Natural killer cell (primary cell): ENCODE data around the gene RBM22. TPM values are rescaled to one million over a fixed set of nuclear protein-coding genes. Genes with fewer than 3 reads are reported as not detected.

Experiments used
- ATAC-seq, 3 donors: fragments of 150-1000 bp in 2 of 3; fragments of 200-7000 bp in 1 of 3; cut with Tn5 transposase; 1 replicate in 1 of 3; 2 replicates in 2 of 3; pipeline ENCODE4 v1.10.0; 2021; ENCODE audit warnings: mild to moderate bottlenecking in 2 of 3, moderate library complexity in 2 of 3
- DNase-seq, 2 donors: peaks; one replicate each; pipeline versions ENCODE4 v3.0.0 to v3.0.0-alpha.2; 2013 to 2021; ENCODE audit warnings: mixed read lengths in 1 of 2
- H3K27ac ChIP-seq: one replicate; pipeline ENCODE4 v1.5.1; 2013; ENCODE audit warnings: mild to moderate bottlenecking, low read length
- H3K27me3 ChIP-seq: one replicate; pipeline ENCODE4 v1.6.1; 2013; ENCODE audit warnings: low read length; ENCODE audit not compliant: control insufficient read depth, insufficient read depth
- H3K36me3 ChIP-seq: one replicate; pipeline ENCODE4 v1.6.1; 2013; ENCODE audit warnings: low read length; ENCODE audit not compliant: control insufficient read depth, insufficient read depth
- H3K4me1 ChIP-seq: one replicate; pipeline ENCODE4 v1.6.1; 2013; ENCODE audit warnings: low read length; ENCODE audit not compliant: control insufficient read depth, insufficient read depth
- H3K4me3 ChIP-seq: one replicate; pipeline ENCODE4 v1.5.1; 2013; ENCODE audit warnings: low read length
- H3K9me3 ChIP-seq: one replicate; pipeline ENCODE4 v1.6.1; 2013; ENCODE audit warnings: low read length; ENCODE audit not compliant: control insufficient read depth, insufficient read depth
- H3K27ac Mint-ChIP-seq, 2 donors: one replicate each; pipeline ENCODE4 v1.8.0; 2022; ENCODE audit warnings: mild to moderate bottlenecking in 2 of 2, mixed read lengths in 2 of 2, moderate library complexity in 1 of 2
- H3K27me3 Mint-ChIP-seq, 2 donors: one replicate each; pipeline ENCODE4 v1.8.0; 2022; ENCODE audit warnings: low read depth in 2 of 2, mixed read lengths in 2 of 2
- H3K36me3 Mint-ChIP-seq: one replicate; pipeline ENCODE4 v1.8.0; 2022; ENCODE audit warnings: mixed read lengths
- H3K4me1 Mint-ChIP-seq, 2 donors: one replicate each; pipeline ENCODE4 v1.8.0; 2022; ENCODE audit warnings: mixed read lengths in 2 of 2
- H3K4me3 Mint-ChIP-seq: one replicate; pipeline ENCODE4 v1.8.0; 2022; ENCODE audit warnings: mild to moderate bottlenecking, moderate library complexity, mixed read lengths
- H3K9me3 Mint-ChIP-seq, 2 donors: one replicate each; pipeline ENCODE4 v1.8.0; 2022; ENCODE audit warnings: mixed read lengths in 2 of 2
- CTCF ChIP-seq: fragments of 200-600 bp; IDR thresholded peaks from one replicate; pipeline ENCODE4 v1.8.0; 2022; ENCODE audit warnings: antibody characterized with exemption
- WGBS: methylation state at CpG from one replicate; pipeline ENCODE4 v1.1.7; 2013; ENCODE audit warnings: missing lambda C conversion rate; ENCODE audit not compliant: insufficient coverage; 5-methylcytosine and 5-hydroxymethylcytosine counted together
- intact Hi-C: fragments of 100-400 bp; cut with micrococcal nuclease; formaldehyde crosslinking; loops from one replicate; pipeline ENCODE4 v1.14.2; 2022
- total RNA-seq, 4 donors: library from RNA; stranded (reverse); fragments of 120-200 nt in 1 of 4; gene quantifications; one replicate each; pipeline versions ENCODE4 v1.2.3 to v1.2.4, GENCODE V29; 2013 to 2022

The RBM22 gene
- total RNA-seq, 3 donors from 2014 or later (not counting 1 experiment from before 2014, with no cell fraction given), result 136 to 149 (median 145) TPM

- H3K27ac ChIP-seq, result no peak overlapping the region
- WGBS, result 86% methylated on average over 3 of the region's 4 CpGs
- Mint-ChIP-seq H3K4me1 (no peaks in the 10 kb centered on the region), H3K27ac (no peak overlapping the region), H3K4me3 (no peak overlapping the region), H3K9me3 (no peaks in the 10 kb centered on the region), H3K27me3 (peaks cover 0 to 6% of the 10 kb centered on the region in 2 donors), H3K36me3 (no peaks in the 10 kb centered on the region)
- intact Hi-C loops, result no loop called here
- DNase-seq (no peak), ATAC-seq (no peak)
- no peak overlapping the region for H3K4me3 ChIP-seq
- no peaks in the 10 kb centered on the region for H3K36me3 ChIP-seq
- no peak for TF ChIP-seq CTCF
- H3K4me1 ChIP-seq, result no peaks in the 10 kb centered on the region
- H3K9me3 ChIP-seq, result no peaks in the 10 kb centered on the region
- no peaks in the 10 kb centered on the region for H3K27me3 ChIP-seq
These were observed 37.9 kb downstream of the RBM22 start for GRCh38 chr5:150662731-150663516.

- Histone ChIP-seq H3K27ac (no peak overlapping the region), H3K36me3 (no peaks in the 10 kb centered on the region), H3K27me3 (no peaks in the 10 kb centered on the region), H3K4me3 (no peak overlapping the region), H3K9me3 (no peaks in the 10 kb centered on the region), H3K4me1 (peaks cover 5% of the 10 kb centered on the region)
- ATAC-seq, result no peak
- TF ChIP-seq CTCF, result no peak
- WGBS, result 90% methylated on average over 10 of the region's 10 CpGs
- Mint-ChIP-seq H3K9me3 (no peaks in the 10 kb centered on the region), H3K36me3 (no peaks in the 10 kb centered on the region), H3K27me3 (peaks cover 0 to 6% of the 10 kb centered on the region in 2 donors), H3K27ac (no peak overlapping the region), H3K4me1 (peaks cover 0 to 7% of the 10 kb centered on the region in 2 donors), H3K4me3 (no peak overlapping the region)
- no peak for DNase-seq
- intact Hi-C loops, result no loop called here
These were observed 38.9 kb downstream of the RBM22 start for GRCh38 chr5:150661821-150662596.

GRCh38 chr5:150661086-150661485, 39.8 kb downstream of the RBM22 start, which contains the start of gene MYOZ3:
MYOZ3 (plus strand) TSS chr5:150661251; CDS start chr5:150662942, 1,691 bp downstream.
- no peak within 1 kb of the TSS for H3K4me3 ChIP-seq
- DNase-seq (no peak), ATAC-seq (no peak)
- no peak within 1 kb of the TSS for H3K27ac Mint-ChIP-seq
- intact Hi-C loops, result no loop called here
- H3K9me3 Mint-ChIP-seq, result no peaks in the 10 kb centered on the region
- peaks cover 0 to 6% of the 10 kb centered on the region in 2 donors for H3K27me3 Mint-ChIP-seq
- no peaks in the 10 kb centered on the region for H3K9me3 ChIP-seq
- H3K4me3 Mint-ChIP-seq, result peak within 1 kb of the TSS; percentile 13
- H3K36me3 ChIP-seq, result no peaks in the 10 kb centered on the region
- WGBS, result 86% methylated on average over 7 of the region's 7 CpGs
- H3K27ac ChIP-seq, result no peak within 1 kb of the TSS
- peaks cover 10% of the 10 kb centered on the region for H3K4me1 ChIP-seq
- H3K36me3 Mint-ChIP-seq, result no peaks in the 10 kb centered on the region
- peaks cover 0 to 12% of the 10 kb centered on the region in 2 donors for H3K4me1 Mint-ChIP-seq
- TF ChIP-seq CTCF, result no peak
- H3K27me3 ChIP-seq, result no peaks in the 10 kb centered on the region
